ENCODE measurements around the gene INSRR. TPM values are rescaled to one million over a fixed set of nuclear protein-coding genes. Genes with fewer than 3 reads are reported as not detected.

Gene INSRR
- total RNA-seq, 1 experiment from 2014 or later = not detected

GRCh38 chr1:156859523-156860112 is 701 bp upstream of the INSRR start:
- ChIA-PET CTCF (interaction anchor here (0.8 to 3.9 kb wide), 27 partner anchors 10 to 200 kb away, joined by 3 to 40 read pairs (median 4); partner anchors contain the start of genes ISG20L2, METTL25B and MRPL24), POLR2A (interaction anchor here (1.2 kb wide), 1 partner anchor 46 kb away, joined by 5 read pairs; no protein-coding TSS in a partner anchor)
- Histone ChIP-seq H3K27me3 (replicated peaks; ENCODE audit: control insufficient read depth, insufficient read depth, low read length) (peaks cover 7% of the 10 kb centered on the region), H3K4me1 (peaks cover 33% of the 10 kb centered on the region), H3K9me3 (no peaks in the 10 kb centered on the region), H3K4me3 (ENCODE audit: low read depth, low read length) (peak overlapping the region; percentile 25), H3K36me3 (ENCODE audit: control insufficient read depth, insufficient read depth, low read length) (no peaks in the 10 kb centered on the region)
- Mint-ChIP-seq H3K4me3 (ENCODE audit: unreplicated experiment) (peak overlapping the region; percentile 74), H3K36me3 (ENCODE audit: insufficient read depth, unreplicated experiment) (no peaks in the 10 kb centered on the region), H3K27ac (ENCODE audit: unreplicated experiment) (no peak overlapping the region), H3K4me1 (ENCODE audit: low read depth, unreplicated experiment) (peaks cover 25% of the 10 kb centered on the region), H3K9me3 (ENCODE audit: unreplicated experiment) (no peaks in the 10 kb centered on the region), H3K27me3 (ENCODE audit: insufficient read depth, unreplicated experiment) (peaks cover 11% of the 10 kb centered on the region)
- no peak for TF ChIP-seq CTCF (IDR thresholded peaks at IDR 0.05; ENCODE audit: insufficient read depth in 1 of 2, low read depth in 1 of 2, low read length in 1 of 2, severe bottlenecking in 1 of 2, unreplicated experiment in 1 of 2)
- intact Hi-C loops (cut with micrococcal nuclease; ENCODE audit: unreplicated experiment) = loop anchor here (1.0 to 2.0 kb wide), 6 partner anchors 21 to 170 kb away; partner anchors contain the start of genes ISG20L2 and METTL25B
- DNase-seq = peak in 1 of 2 experiments; percentile 20
- no TSS peak for BruUV-seq (replicated peaks)

GRCh38 chr1:156858555-156858956 is 361 bp downstream of the INSRR start:
- ChIA-PET CTCF (interaction anchor here (0.6 to 3.9 kb wide), 7 partner anchors 10 to 1860 kb away, joined by 3 to 40 read pairs (median 7); no protein-coding TSS in a partner anchor), POLR2A (interaction anchor here (0.6 to 0.7 kb wide), 2 partner anchors 101 to 130 kb away, joined by 4 to 6 read pairs; partner anchors contain the start of genes ISG20L2 and METTL25B)
- Histone ChIP-seq H3K27me3 (replicated peaks; ENCODE audit: control insufficient read depth, insufficient read depth, low read length) (peaks cover 7% of the 10 kb centered on the region), H3K36me3 (ENCODE audit: control insufficient read depth, insufficient read depth, low read length) (no peaks in the 10 kb centered on the region), H3K4me3 (ENCODE audit: low read depth, low read length) (peak overlapping the region; percentile 19; the same call in 1 of the 2 replicates), H3K4me1 (peaks cover 33% of the 10 kb centered on the region), H3K9me3 (no peaks in the 10 kb centered on the region)
- no peak for DNase-seq
- Mint-ChIP-seq H3K4me1 (ENCODE audit: low read depth, unreplicated experiment) (peaks cover 24% of the 10 kb centered on the region), H3K27me3 (ENCODE audit: insufficient read depth, unreplicated experiment) (peaks cover 11% of the 10 kb centered on the region), H3K36me3 (ENCODE audit: insufficient read depth, unreplicated experiment) (no peaks in the 10 kb centered on the region), H3K9me3 (ENCODE audit: unreplicated experiment) (no peaks in the 10 kb centered on the region), H3K27ac (ENCODE audit: unreplicated experiment) (no peak overlapping the region), H3K4me3 (ENCODE audit: unreplicated experiment) (peak overlapping the region; percentile 69)
- intact Hi-C loops (cut with micrococcal nuclease; ENCODE audit: unreplicated experiment) = loop anchor here (2.0 kb wide), 1 partner anchor 44 kb away; no protein-coding TSS in a partner anchor
- no TSS peak for BruUV-seq (replicated peaks)
- TF ChIP-seq CTCF (IDR thresholded peaks at IDR 0.05; ENCODE audit: insufficient read depth in 1 of 2, low read depth in 1 of 2, low read length in 1 of 2, severe bottlenecking in 1 of 2, unreplicated experiment in 1 of 2) = no peak

- peaks cover 11% of the 10 kb centered on the region for H3K27me3 Mint-ChIP-seq (ENCODE audit: insufficient read depth, unreplicated experiment)
Observed at GRCh38 chr1:156857532-156857931, 1.4 kb downstream of the INSRR start.

More at GRCh38 chr1:156857532-156857931, 1.4 kb downstream of the INSRR start:
- CTCF ChIA-PET = interaction anchor here (0.6 to 1.3 kb wide), 4 partner anchors 9 to 43 kb away, joined by 3 read pairs; no protein-coding TSS in a partner anchor
- no peak for TF ChIP-seq CTCF (IDR thresholded peaks at IDR 0.05; ENCODE audit: insufficient read depth in 1 of 2, low read depth in 1 of 2, low read length in 1 of 2, severe bottlenecking in 1 of 2, unreplicated experiment in 1 of 2)
- no peak overlapping the region for H3K4me3 ChIP-seq (ENCODE audit: low read depth, low read length)
- DNase-seq = no peak
- H3K9me3 ChIP-seq = no peaks in the 10 kb centered on the region
- no peak overlapping the region for H3K4me3 Mint-ChIP-seq (ENCODE audit: unreplicated experiment)
- peaks cover 22% of the 10 kb centered on the region for H3K4me1 ChIP-seq
- H3K9me3 Mint-ChIP-seq (ENCODE audit: unreplicated experiment) = no peaks in the 10 kb centered on the region
- POLR2A ChIA-PET = no interaction called here
- H3K27me3 ChIP-seq (replicated peaks; ENCODE audit: control insufficient read depth, insufficient read depth, low read length) = peaks cover 7% of the 10 kb centered on the region
- intact Hi-C loops (cut with micrococcal nuclease; ENCODE audit: unreplicated experiment) = no loop called here
- no peaks in the 10 kb centered on the region for H3K36me3 ChIP-seq (ENCODE audit: control insufficient read depth, insufficient read depth, low read length)
- no peaks in the 10 kb centered on the region for H3K36me3 Mint-ChIP-seq (ENCODE audit: insufficient read depth, unreplicated experiment)
- H3K27ac Mint-ChIP-seq (ENCODE audit: unreplicated experiment) = no peak overlapping the region
- BruUV-seq (replicated peaks) = no TSS peak
- H3K4me1 Mint-ChIP-seq (ENCODE audit: low read depth, unreplicated experiment) = peaks cover 14% of the 10 kb centered on the region

Data from Caco-2 (cell line).